ENCODE measurements around the gene TMEM50A.
"Not testable (repeated sequence)": the region's sequence is repeated elsewhere in the genome, so short reads cannot be mapped to it uniquely, and the experiment has no call there.

Gene TMEM50A

DNA sequence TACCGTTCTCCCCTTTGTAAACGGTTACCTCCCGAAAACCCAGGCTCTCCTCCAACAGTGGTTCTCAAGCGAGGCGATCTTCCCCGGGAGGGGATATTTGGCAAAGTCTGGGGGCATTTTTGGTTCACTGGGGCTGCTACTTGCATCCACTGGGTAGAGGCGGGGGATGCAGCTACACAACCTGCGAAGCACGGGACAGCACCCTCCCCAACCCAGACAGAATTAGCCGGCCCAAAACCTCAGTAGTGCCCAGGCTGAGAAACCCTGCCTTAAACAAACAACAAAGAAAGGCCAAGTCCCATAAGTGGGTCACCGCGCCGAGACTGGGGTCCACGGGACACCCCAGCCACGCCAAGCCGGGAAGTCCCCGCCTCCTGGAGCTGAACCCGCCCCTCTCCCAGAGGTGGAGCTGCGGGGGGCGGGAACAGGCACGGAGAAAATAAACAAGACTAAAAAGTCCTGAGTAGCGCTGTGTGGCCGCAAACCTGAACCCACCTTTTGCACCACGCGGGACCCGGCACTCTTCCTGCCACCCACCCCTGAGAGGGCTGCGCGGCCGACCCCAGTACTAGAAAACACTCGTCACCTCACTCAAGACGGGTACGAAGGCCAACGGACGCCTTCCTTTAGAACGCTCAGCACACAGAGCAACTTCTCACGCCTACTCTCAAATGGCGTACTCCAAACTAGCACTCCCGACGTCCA is 499 bp upstream of the TMEM50A start:
- not testable (repeated sequence) for DNase-seq

DNA sequence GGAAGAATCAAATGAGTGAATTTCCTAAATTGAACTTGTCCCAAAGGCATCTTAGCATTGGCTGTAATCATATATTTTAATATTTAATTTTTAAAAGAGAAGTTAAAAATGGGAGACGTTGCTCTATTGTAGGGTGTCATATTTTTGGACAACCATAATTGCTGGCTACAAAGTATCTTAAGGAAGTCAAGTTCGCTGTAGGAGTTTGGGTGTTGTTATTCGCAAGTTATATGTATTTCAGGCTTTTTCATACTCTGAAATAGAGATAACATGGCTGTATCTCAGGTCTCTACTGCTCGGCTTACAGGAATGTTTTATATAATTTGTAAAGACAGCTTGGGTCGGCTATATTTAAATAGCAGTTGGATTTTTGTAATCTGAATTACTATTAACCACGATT is 852 bp downstream of the TMEM50A start:
- DNase-seq, result no peak

DNA sequence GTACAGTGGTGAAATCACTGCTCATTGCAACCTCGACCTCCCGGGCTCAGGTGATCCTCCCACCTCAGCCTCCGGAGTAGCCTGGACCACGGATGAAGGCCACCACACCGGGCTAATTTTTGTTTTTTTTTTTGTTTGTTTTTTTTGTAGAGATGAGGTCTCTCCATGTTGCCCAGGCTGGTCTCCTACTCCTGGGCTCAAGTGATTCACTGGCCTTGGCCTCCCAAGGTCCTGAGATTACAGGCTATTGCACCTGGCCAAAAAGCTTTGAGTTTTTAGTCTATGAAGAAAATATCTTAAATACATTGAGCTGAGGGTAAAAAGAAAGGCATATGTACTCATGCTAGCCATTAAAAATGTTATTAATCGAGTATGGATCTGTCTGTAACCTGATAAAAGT is 3.6 kb downstream of the TMEM50A start:
- no peak for DNase-seq

DNA sequence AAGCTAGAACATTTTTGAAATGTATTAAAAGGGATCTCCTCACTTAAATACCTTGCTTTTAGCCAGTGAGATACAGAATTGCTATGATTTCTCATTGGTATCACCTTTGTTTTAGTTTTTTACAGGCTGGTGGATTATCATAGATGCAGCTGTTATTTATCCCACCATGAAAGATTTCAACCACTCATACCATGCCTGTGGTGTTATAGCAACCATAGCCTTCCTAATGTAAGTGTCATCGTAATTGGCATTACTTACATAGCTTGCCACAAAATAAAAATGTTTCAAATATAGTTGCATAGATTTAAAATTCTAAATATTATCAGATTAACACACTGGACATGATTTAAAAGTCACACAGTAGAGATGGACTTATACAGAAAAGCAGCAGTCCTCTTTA is 4.7 kb downstream of the TMEM50A start:
- no peak for DNase-seq

DNA sequence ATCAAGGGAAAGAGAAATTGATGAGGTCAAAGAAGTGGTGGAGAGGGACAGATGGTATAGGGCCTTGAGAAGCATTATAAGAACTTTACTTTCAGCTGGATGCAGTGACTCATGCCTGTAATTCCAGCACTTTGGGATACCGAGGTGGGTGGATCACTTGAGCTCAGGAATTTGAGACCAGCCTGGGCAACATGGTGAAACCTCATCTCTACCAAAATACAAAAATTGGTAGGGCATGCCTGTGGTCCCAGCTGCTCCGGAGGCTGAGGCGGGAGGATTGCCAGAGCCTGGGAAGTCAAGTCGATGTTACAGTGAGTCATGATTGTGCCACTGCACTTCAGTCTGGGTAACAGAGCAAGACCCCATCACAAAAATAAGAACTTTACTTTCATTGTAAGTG is 5.7 kb downstream of the TMEM50A start:
- DNase-seq, result no peak

DNA sequence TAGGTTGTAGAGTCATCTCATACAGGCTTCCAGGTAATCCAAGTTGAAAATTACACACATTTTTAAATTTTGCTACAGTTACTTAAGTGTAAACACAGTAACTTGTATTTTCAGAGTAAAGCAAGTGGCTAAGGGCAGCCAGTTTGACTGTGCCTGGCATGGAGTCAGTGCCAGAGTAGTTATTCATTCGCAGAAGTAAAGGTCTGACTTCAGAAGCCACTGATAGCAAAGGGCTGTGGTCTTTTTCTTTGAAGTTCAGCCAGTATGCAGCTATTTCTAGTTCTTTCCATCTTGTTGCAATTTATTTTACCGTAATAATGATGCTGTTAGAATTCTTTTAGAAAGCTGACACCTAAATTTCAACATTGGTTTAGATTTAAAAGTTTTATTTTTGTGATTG is 9.4 kb downstream of the TMEM50A start:
- no peak for DNase-seq

DNA sequence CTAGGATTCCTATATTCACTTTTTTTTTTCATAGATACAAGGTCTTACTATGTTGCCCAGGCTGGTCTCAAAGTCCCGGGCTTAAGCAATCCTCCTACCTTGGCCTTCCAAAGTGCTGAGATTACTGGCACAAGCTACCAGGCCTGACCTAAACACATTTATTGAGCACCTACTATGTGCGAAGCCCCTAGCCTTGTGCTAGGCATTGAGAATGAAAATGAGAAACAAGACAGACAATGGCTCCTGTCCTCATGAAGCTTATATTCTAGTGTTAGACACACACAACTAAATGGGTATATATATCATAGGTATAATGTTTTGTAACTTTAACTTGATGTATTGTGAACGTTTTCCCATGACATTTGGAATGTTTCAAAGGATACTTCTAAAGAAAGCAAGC is 11.5 kb downstream of the TMEM50A start:
- no peak for DNase-seq

DNA sequence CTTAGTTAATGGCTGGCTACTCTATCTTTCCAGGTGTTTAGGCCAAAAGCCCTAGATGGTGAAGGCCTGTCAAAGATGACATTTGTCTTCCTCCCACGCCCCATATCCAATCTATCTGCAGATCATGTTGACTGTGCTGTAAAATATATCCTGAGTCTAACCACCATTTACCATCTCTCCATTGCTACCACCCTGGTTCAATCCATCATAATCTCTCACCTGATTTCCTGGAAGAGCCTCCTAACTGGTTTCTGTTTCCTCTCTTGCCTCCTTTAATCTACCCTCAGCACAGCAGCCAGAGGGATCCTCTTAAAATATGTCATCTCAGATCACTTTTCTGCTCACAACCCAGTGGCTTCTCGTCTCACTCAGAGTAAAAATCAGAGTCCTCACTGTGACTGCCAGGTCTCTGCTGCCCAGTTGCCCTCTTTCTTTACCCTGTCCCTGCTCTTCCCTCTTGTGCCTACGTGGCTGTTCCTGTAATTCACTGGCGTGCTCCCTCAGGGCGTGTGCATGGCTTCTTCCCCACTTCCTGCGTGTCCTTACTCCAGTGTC is 17.8 kb downstream of the TMEM50A start:
- DNase-seq, result no peak

DNA sequence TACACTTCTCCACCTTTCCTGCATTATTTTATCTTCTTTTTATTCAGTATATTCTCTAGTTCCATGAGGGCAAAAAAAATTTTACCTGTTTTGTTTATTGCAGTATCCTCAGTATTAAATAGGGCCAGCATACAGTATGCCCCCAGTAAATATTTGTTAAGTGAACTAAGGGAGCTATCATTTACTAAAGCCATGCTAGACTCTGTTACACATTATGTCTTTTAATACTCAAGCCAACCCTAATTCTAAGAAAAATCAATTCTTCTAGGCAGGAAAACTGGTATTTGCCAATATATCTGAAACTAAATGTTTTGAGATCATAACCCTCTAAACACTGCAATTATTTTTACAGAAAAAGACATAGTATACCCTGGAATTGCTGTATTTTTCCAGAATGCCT is 18.3 kb downstream of the TMEM50A start:
- no peak for DNase-seq

DNA sequence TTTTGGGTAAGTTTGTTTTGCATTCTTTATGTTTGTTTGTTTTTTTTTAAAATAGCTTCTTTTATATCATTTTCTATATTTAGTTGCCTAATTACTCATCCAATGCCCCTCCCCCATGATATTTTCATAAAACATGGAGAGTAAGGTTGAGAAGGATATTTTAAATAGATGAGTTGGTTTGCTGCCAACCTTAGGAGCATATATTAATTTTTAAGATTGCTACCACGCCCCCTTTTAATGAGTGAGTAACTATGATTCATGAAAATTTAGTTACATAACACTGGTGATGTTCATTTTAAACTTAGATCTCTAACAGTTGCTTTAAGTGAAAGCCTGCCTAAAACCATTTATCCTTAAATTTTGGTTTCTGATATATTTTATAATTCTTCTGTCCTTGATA is 18.7 kb downstream of the TMEM50A start:
- DNase-seq, result no peak

DNA sequence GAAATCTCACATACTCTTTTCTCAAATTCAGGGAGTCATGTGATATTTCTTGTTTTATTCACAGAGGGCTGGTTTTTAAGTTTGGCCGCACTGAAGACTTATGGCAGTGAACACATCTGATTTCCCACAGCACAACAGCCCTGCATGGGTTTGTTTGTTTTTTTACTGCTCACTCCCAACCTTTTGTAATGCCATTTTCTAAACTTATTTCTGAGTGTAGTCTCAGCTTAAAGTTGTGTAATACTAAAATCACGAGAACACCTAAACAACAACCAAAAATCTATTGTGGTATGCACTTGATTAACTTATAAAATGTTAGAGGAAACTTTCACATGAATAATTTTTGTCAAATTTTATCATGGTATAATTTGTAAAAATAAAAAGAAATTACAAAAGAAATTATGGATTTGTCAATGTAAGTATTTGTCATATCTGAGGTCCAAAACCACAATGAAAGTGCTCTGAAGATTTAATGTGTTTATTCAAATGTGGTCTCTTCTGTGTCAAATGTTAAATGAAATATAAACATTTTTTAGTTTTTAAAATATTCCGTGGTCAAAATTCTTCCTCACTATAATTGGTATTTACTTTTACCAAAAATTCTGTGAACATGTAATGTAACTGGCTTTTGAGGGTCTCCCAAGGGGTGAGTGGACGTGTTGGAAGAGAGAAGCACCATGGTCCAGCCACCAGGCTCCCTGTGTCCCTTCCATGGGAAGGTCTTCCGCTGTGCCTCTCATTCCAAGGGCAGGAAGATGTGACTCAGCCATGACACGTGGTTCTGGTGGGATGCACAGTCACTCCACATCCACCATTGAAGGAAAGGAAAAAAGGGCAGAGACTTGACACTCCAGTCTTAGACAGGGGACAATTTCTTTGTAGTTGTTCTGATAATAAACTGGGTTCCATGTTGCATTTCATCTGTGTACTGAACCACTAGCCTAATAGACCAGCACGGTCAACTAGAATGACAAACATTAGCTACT is 22.8 kb downstream of the TMEM50A start:
- DNase-seq, result no peak

DNA sequence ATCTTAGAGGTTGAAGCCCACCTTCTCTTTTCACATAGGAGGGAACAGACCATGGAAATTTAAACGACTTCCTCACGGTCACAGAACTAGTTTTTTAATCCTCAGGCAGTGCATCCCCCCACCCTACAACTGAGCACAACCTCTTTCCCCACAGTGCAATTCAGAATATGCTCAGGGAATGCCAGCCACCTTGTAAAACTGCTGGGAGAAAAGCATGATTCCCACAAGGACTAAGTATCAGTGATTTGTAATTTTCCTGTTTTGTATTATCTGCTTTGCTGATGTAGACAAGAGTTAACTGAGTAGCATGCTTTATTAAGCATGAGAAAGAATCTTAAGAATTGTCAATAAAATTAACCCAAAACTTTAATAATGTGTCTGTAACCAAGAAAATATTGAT is 23.8 kb downstream of the TMEM50A start:
- no peak for DNase-seq

DNA sequence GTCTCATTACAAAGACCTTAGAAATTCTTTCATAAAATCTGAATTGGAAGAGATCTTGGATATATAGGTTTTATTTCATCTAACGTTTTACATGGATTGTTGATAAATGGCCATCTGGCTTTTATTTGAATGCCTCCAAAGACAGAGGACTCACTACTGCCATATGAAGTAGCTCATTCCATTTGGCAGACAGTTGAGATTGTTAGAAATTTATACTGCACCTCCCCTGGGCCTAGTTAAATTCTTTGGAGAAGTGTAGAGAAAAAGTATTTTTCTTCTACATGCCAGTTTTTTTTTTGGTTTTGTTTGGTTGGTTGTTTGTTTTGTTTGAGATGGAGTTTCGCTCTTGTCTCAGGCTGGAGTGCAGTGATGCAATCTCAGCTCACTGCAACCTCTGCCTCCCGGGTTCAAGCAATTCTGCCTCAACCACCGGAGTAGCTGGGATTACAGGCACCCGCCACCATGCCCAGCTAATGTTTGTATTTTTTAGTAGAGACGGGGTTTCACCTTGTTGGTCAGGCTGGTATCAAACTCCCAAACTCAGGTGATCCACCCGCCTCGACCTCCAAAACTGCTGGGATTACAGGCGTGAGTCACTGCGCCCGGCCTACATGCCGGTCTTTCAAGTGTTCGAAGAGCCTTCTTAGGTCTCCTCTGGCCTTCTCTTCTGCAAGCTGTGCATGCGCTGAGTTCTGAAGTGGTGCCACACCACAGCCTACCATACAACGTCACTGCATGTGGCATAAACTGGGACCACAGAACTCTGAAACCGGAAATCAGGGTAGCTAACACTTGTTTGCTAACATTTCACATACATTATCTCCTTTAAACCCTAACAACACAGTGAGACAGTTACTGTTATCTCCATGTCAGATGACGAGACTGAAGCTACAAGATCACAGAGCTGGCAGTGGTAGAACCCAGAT is 24.8 kb downstream of the TMEM50A start:
- not testable (repeated sequence) for DNase-seq

DNA sequence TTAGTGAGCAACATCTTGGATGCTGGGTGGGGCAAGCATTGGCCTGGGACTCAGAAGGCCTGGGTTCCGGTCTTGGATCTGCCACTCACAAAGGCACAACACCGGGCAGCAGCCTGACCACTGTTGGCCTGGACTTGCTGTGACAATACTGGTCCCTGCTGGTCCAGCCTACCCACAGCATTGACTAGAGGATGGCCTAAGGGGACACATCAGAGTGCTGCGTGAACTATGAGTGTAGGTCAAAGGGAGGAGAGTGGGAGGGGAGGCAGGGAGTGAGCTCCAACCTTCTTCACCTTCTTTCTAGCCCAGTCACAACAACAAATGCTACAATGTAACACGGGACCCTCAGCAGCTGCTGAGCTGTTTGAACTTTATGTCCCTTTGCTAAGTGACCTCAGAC is 31.1 kb downstream of the TMEM50A start:
- no peak for DNase-seq

DNA sequence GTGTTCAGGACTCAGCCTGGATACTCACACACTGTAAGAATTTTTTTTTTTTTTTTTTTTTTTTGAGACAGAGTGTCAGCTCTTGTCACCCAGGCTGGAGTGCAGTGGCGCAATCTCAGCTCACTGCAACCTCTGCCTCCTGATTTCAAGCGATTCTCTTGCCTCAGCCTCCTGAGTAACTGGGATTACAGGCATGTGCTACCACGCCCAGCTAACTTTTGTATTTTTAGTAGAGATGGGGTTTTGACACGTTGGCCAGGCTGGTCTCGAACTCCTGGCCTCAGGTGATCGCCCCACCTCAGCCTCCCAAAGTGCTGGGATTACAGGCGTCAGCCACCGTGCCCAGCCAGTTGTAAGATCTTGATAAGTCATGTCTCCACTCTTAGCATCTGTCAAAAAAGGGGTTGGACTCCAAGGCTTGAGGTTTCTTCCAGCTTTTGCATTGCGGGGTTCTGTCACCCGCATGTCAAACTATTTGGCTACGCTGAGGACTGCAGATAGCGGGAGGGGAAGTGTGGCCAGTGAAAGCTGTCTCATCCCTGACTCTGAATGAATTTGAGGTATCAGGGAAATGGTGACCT is 31.6 kb downstream of the TMEM50A start:
- DNase-seq, result not testable (repeated sequence)

DNA sequence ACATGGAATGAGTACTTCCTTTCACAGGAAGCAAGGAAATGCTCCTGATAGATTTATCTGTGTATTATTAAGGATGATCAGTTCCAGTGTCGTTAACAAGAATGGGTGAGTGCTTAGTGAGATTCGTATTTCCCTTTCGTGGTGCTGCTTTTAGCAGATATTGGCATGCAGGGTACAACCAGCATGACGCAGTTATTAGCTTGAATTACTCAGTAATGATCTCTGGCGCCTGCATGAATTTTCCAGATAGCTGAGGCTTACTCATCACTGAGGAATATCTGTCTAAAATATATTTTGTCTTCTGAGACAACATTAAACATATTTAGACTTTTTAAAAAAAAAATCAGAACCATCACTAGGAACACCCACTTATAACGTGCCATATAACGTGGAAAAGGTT is 33.6 kb downstream of the TMEM50A start:
- not testable (repeated sequence) for DNase-seq

DNA sequence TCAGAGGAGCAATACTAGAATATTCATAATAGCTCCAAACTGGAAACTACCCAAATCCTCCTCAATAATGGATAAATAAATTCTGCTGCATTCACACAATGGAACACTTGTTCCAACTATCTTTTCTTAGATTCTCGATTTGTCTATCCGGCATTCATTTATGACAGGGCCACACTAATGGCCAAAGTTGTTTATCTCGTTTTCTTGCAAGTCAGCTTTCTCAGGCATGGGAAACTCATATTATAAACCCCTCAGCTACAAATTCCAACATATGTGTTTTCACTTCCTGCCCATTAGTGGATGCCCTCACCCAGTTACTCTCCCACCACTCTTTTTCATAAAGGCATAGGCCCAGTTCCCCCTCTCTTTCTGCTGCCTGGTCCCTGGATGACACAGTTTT is 40.2 kb downstream of the TMEM50A start:
- DNase-seq, result not testable (repeated sequence)

DNA sequence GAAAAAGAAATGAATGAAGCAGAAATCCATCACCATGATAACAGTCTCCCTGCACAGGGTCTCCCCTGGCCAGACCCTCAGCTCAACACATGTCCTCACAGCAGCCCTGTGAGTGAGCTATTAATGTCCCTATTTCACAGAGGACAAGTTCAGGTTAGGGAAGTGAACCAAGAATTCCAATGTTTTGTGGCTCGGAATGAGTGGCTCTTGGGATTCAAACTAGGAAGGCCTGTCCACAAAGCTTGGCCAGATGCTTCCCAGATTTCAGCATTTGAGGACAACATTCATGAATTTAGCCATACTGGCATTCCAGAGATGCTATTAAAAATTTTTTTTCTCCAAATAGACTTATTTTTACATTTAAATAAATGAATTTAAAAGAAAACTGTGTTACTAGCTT is 44.4 kb downstream of the TMEM50A start:
- not testable (repeated sequence) for DNase-seq

DNA sequence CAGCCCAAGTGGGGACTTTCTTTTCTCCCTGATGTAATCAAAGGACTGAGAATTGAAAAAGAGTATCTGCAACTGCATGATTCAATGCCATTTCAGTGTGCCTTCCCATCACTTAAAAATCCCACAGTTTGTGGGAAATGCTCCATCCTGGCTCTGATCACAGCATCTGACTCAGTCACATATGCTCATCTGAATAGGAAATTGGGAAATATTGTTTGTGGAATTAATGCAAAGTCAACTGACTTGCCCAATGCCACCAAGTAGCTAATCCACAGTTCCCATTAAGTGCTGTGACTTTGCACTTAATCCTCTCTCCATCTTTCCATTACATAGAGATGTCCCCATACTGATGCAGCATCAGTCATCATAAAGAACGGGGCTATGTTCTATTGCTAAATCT is 45.0 kb downstream of the TMEM50A start:
- not testable (repeated sequence) for DNase-seq

DNA sequence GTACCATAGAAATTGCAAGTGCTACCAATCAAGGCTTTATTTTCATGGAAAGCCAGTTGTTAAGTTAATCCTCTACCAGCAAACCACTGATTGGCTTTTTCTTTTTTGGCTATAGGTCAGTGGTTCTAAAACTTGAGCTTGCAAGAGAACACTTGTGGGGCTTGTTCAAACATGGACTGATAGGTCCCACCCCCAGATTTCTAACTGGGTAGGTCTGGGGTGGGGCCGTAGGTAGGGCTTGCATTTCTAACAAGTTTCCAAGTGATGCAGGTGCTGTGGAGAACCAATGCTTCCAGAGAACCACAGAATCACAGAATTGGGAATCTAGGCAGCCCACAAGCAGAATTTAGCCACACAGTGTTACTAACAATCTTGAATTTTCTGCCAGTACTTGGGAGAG is 45.7 kb downstream of the TMEM50A start:
- not testable (repeated sequence) for DNase-seq

DNA sequence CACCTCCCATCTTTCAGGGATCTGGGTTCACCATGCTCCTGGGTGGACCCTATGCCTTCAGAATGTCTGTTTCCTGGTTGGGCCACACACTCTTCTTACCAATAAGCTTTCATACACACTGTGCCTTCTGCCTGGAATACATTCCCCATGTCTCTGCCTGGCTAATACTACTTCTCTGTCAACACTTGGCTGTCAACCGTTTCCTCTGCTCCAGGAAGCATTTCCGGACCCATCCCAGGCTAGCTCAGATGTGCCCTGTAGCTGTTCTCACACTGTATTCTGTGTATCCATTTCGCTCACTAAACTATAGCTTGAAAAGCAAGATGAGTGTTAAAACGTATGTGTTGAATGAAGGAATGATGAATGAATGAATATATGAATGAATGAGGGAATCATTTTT is 49.0 kb downstream of the TMEM50A start:
- not testable (repeated sequence) for DNase-seq

DNA sequence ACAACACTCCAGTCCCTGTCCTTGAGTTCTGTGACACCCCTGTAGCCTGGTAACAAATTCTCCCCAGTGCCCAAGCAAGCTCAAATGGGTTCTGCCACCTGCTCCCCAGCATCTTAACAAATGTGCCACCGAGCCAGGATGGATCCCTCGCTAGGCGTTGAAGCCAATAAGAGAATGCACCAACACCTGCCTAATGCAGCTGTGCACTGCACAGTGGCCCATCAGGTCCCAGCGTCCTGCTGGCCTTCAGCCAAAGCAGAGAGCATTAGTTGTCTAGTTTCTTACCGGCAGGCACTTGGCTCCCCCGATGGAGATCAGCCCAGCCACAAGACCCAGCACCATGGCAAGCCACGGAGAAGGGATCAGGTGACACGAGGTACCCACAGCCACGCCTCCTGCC is 50.6 kb downstream of the TMEM50A start:
- not testable (repeated sequence) for DNase-seq
